Activated T-helper 9 cell treated with anti-CD3 and anti-CD28 coated beads, Interleukin-2, amount 50 U/mL, for 16 hours (primary cell): ENCODE results near the gene PFDN5.
A peak's percentile ranks its signal among the peaks of the same experiment; 100 is the strongest.
"Not testable (repeated sequence)": the region's sequence is repeated elsewhere in the genome, so short reads cannot be mapped to it uniquely, and the experiment has no call there.

Source experiments
- DNase-seq: peaks from one replicate; pipeline ENCODE4 v3.0.0-alpha.2; 2020; ENCODE audit warnings: low read depth

Gene PFDN5

DNA sequence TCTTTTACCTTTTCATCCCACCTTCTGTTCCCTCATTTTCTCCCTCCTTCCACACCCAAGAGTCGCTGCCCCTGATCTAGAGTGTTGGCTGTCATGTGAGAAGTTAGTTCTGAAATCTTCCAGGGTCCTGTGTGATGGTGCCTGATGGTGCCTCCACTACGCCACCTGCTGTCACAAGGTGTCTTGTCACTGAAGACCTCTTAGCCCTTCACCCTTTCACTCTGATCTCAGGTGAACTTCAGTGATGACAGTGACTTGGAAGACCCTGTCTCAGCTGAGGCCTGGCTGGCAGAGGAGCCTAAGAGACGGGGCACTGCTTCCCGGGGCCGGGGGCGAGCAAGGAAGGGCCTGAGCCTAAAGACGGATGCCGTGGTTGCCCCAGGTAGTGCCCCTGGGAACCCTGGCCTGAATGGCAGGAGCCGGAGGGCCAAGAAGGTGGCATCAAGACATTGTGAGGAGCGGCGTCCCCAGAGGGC is 7.6 kb upstream of the PFDN5 start:
- DNase-seq: peak; percentile 63

GRCh38 chr12:53288322-53288721 is 7.0 kb upstream of the PFDN5 start:
- DNase-seq: no peak

- no peak for DNase-seq
Observed at GRCh38 chr12:53289891-53290290, 5.5 kb upstream of the PFDN5 start.

DNA sequence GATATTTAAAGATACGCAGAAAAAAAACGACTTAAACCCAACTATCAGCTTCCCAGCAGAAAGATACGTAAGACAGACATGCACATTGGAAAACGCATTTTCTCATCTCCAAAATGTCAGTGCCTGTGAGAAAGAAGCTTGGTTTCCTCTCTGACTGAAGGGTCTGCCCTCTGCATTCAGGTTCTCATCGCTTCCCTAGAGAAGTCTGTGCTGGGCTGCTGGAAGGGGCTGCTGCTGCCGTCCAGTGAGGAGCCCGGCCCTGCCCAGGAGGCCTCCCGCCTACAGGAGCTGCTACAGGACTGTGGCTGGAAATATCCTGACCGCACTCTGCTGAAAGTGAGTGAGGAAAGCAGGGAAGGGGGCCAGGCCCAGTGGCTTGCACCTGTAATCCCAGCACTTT is 4.7 kb upstream of the PFDN5 start:
- DNase-seq: no peak

- no peak for DNase-seq
Observed at GRCh38 chr12:53292426-53292825, 2.9 kb upstream of the PFDN5 start.

GRCh38 chr12:53295891-53296219 is 513 bp downstream of the PFDN5 start:
- no peak for DNase-seq

- not testable (repeated sequence) for DNase-seq
Observed at GRCh38 chr12:53297106-53297505, 1.8 kb downstream of the PFDN5 start.

GRCh38 chr12:53298164-53298563 is 2.8 kb downstream of the PFDN5 start:
- DNase-seq: no peak

GRCh38 chr12:53299101-53299453 is 3.7 kb downstream of the PFDN5 start:
- no peak for DNase-seq

GRCh38 chr12:53299454-53300180 is 4.3 kb downstream of the PFDN5 start, which contains the start of gene MYG1:
TSS of gene MYG1 (plus strand) at chr12:53299695. CDS start at chr12:53299738, 43 bp downstream.
- peak; percentile 74 for DNase-seq

DNA sequence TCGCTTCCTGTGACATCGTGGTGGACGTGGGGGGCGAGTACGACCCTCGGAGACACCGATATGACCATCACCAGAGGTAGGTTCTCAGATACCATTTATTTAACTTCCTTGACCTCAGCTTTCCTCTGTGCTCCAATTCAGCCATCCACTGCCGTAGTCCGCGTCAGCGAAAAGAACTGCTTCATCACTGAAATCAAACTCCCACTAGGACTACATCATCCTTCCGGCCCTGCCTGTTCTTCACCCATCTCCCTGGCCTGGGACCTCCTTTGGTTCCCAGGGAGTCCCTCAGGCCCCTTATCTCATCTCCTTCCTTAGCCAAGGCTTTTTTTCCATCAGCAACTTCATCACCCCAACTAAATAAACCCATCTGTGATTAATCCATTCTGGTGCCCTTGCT is 4.8 kb downstream of the PFDN5 start:
- DNase-seq: no peak

GRCh38 chr12:53302903-53303302 is 7.6 kb downstream of the PFDN5 start:
- DNase-seq: no peak

- DNase-seq: no peak
Observed at GRCh38 chr12:53306826-53307225, 11.5 kb downstream of the PFDN5 start.

DNA sequence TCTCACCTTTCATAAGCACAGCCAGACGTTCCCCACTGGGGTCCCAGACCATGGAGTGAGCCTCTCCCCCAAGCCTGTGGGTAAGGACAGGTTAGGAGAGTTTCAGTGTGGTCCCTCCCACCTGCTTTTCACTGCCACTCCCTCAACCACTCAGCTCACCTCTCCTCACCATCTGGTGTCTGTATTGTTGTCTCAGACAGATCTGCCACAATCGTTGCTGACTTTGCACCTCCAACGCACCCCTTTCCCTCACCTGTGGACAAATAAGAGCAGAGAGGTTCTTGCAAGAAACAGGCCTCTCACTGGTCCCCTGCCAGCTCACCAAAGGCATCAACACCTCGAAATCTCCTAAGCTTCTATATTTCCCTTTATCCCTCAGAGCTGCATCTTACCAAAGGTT is 12.9 kb downstream of the PFDN5 start:
- DNase-seq: no peak

DNA sequence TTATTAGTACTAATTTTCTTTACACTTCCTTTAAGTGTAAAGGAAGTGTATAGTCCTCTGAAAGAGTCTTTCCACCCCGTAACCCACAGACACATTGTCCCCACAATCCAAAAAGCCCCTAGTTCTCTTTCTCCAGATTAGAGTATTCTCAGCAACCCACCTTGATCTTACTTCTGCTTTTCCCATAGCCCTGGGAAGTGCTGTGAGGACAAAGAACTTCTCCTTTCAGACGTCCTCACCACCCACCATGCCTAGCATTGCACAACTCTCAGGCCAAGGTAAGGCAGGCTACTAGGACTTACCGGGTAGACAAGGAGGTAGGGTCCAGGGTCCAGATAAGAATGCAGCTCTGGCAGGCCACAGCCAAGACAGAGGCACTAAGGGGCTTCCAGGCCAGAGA is 18.7 kb downstream of the PFDN5 start:
- DNase-seq: no peak

DNA sequence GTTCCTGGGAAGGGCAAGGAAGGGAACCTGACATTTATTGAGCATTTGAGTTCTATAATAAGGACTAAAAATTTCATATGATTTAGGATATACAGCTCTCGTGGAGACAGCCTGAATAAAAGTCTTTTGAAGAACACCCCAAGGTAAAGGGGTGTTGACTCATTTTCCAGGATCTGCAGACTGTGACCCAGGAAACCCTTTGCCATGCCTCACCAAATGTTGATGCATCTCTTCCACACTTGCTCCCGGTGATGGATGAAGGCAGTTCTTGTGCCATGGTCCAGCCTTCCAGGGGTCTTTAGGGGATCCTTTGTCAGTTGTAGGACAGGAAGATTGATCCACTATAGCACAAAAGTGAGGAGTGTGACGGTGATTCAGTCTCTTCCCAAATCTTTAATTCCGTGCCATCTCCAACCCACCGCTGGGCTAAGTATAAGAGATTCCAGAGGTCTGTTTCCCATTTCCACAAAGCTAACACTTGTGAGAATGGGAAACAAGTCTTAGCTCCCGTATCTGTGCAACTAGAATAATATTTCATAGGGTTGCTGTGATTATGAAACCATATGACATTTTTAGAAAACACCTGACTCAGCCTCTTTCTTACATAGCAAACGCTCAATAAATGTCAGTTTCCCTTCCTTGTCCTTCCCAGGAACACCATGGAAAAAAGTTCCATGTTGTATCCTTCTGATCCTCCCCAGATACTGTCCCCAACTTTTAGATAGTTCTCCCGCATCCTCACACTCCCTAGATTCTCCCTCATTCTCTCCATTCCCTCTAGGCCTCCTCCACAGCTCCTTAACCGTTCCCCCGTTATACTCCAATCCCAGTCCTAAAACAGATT is 25.2 kb downstream of the PFDN5 start:
- DNase-seq: no peak

DNA sequence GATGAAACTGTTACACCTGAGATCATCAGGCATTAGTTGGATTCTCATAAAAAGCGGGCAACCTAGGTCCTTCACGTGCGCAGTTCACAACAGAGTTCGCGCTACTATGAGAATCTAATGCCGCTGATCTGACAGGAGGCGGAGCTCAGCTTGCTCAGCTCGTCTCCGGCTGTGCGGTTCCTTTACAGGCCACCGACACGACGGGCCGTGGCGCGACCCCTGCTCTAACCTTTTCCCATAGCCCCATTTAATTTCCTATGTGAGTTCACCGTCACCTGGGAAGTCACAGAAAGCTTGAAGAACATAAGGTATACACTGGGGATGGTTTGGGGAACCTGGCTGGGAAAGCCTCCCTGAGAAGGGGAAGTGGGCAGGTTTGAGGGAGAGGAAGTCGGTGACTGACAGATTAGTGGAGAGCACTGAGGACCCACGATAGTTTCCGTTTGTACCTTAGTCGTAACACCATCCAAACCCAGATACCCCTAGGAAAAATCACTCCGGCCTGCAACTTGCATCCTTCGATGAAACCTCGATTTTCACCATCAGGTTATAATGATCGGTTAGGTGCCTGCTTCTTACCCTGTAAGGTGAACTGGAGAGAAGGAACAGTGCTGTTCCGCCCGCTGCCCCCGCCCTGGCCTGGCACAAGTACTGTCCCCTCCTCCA is 28.9 kb downstream of the PFDN5 start:
- peak; percentile 33 for DNase-seq

DNA sequence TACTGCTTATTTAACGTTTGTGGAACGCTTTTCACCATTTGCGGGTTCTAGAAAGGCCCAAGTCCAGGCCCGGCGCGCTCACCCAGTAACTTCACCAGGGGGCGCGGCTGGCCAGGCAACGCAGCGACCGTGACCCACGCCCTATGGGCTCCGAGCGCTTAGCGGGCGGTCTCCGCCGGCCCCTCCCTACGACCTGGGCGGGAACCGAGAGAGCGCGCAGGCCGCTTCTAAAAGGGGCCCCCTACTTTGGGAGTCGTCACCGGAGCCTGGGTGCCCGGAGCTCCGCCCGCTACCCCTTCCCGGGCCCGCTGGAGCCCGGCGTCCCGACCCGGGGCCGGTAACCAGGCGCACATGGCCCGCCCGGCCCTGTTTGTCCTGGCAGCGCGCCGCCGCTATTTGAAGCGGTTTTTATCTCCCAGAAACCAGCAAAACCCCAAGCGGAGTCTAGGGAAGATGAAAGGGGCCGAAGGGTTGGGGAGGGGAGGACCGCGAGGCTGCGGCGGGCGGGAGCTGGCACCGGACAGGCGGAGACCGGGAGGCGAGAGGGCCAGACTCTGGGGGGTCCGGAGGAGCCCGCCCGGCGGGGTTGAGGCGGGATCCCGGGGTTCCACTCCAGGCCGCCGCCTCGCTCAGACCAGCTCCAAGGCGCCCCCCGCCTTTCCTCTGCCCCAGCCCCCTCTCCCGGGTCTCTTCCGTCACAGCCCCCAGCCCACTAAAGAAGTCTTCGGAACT is 29.6 kb downstream of the PFDN5 start:
- DNase-seq: peak; percentile 81

GRCh38 chr12:53325511-53326061 is 30.2 kb downstream of the PFDN5 start:
- DNase-seq: no peak

DNA sequence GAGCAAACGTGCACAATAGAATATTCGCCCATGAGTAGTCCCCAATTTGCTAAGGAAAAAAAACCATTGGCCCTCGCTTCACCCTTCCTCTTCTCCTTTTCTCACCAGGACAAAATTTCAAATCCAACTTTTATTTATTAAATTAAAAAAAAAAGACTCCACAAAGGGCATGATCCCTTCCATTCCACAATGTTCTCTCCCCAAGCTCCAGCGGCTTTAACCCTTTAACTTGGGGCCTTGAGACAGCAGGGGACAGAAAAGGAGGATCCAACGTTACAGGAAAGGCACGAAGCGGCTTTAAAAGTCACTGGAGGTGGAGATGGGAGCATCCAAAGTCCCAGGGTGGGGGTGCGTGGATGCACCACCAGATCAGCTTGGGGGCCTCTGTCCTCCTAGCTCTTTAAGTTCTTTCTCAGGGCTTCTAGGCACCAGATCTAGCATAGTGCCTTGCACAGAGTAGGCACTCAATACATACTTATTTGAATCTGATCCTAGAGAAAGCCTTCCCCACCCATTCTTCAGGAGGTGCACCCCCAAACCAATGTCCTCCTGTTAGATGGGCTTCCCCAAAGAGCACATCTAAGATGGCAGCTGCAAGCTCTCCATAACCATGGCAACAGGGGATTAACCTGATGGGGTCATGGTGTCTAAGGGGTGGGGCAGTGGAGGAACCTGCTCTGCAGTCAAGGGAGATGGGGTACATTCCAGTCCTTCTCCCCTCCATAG is 31.3 kb downstream of the PFDN5 start:
- DNase-seq: no peak

GRCh38 chr12:53327435-53328042 is 32.2 kb downstream of the PFDN5 start:
- no peak for DNase-seq
